ENCODE measurements around the gene ODF2L.

The ODF2L gene

GRCh38 chr1:86395751-86396497, at the start of gene ODF2L:
Gene ODF2L, minus strand, starts transcription at chr1:86396323. Its CDS starts 9,296 bp downstream, at chr1:86387027.
- H3K4me3 Mint-ChIP-seq: peak within 1 kb of the TSS; percentile 99
- no peaks in the 10 kb centered on the region for H3K27me3 Mint-ChIP-seq
- DNase-seq (ENCODE audit: low spot score in 2 of 2) (peak; percentile 73 to 80), ATAC-seq (ENCODE audit: low read depth) (peak; percentile 97)
- H3K4me1 Mint-ChIP-seq: peaks cover 38% of the 10 kb centered on the region
- H3K9me3 Mint-ChIP-seq: no peaks in the 10 kb centered on the region
- peak within 1 kb of the TSS; percentile 97 for H3K27ac Mint-ChIP-seq
- peaks cover 4% of the 10 kb centered on the region for H3K36me3 Mint-ChIP-seq

- no peaks in the 10 kb centered on the region for H3K9me3 Mint-ChIP-seq
- no peaks in the 10 kb centered on the region for H3K4me1 Mint-ChIP-seq
- no peaks in the 10 kb centered on the region for H3K27me3 Mint-ChIP-seq
Measured at GRCh38 chr1:86445919-86446318, 49.8 kb upstream of the ODF2L start.

GRCh38 chr1:86441997-86442396, 45.9 kb upstream of the ODF2L start:
- H3K9me3 Mint-ChIP-seq: no peaks in the 10 kb centered on the region
- H3K4me1 Mint-ChIP-seq: no peaks in the 10 kb centered on the region
- no peak overlapping the region for H3K4me3 Mint-ChIP-seq
- DNase-seq (ENCODE audit: low spot score in 2 of 2): no peak
- ATAC-seq (ENCODE audit: low read depth): no peak
- no peak overlapping the region for H3K27ac Mint-ChIP-seq
- H3K27me3 Mint-ChIP-seq: peaks cover 8% of the 10 kb centered on the region
- no peaks in the 10 kb centered on the region for H3K36me3 Mint-ChIP-seq

More at GRCh38 chr1:86445919-86446318, 49.8 kb upstream of the ODF2L start:
- no peaks in the 10 kb centered on the region for H3K36me3 Mint-ChIP-seq
- no peak overlapping the region for H3K4me3 Mint-ChIP-seq
- no peak for DNase-seq (ENCODE audit: low spot score in 2 of 2)
- ATAC-seq (ENCODE audit: low read depth): no peak
- no peak overlapping the region for H3K27ac Mint-ChIP-seq

- Mint-ChIP-seq H3K27me3 (peaks cover 10% of the 10 kb centered on the region), H3K9me3 (no peaks in the 10 kb centered on the region), H3K36me3 (no peaks in the 10 kb centered on the region), H3K4me3 (no peak overlapping the region), H3K4me1 (no peaks in the 10 kb centered on the region), H3K27ac (no peak overlapping the region)
- DNase-seq (ENCODE audit: low spot score in 2 of 2) (no peak), ATAC-seq (ENCODE audit: low read depth) (peak; percentile 26)
Measured at GRCh38 chr1:86441581-86441980, 45.5 kb upstream of the ODF2L start.

- Mint-ChIP-seq H3K9me3 (no peaks in the 10 kb centered on the region), H3K4me3 (no peak overlapping the region), H3K27ac (no peak overlapping the region), H3K36me3 (no peaks in the 10 kb centered on the region), H3K4me1 (no peaks in the 10 kb centered on the region), H3K27me3 (peaks cover 12% of the 10 kb centered on the region)
- ATAC-seq (ENCODE audit: low read depth): no peak
- no peak for DNase-seq (ENCODE audit: low spot score in 2 of 2)
Measured at GRCh38 chr1:86436041-86436440, 39.9 kb upstream of the ODF2L start.

GRCh38 chr1:86435327-86435726, 39.2 kb upstream of the ODF2L start:
- Mint-ChIP-seq H3K27me3 (peaks cover 12% of the 10 kb centered on the region), H3K4me1 (no peaks in the 10 kb centered on the region), H3K4me3 (no peak overlapping the region), H3K36me3 (no peaks in the 10 kb centered on the region), H3K27ac (no peak overlapping the region), H3K9me3 (no peaks in the 10 kb centered on the region)
- DNase-seq (ENCODE audit: low spot score in 2 of 2) (no peak), ATAC-seq (ENCODE audit: low read depth) (no peak)

GRCh38 chr1:86434059-86434458, 37.9 kb upstream of the ODF2L start:
- no peaks in the 10 kb centered on the region for H3K4me1 Mint-ChIP-seq
- H3K4me3 Mint-ChIP-seq: no peak overlapping the region
- no peak overlapping the region for H3K27ac Mint-ChIP-seq
- DNase-seq (ENCODE audit: low spot score in 2 of 2): no peak
- H3K27me3 Mint-ChIP-seq: peaks cover 12% of the 10 kb centered on the region
- H3K9me3 Mint-ChIP-seq: no peaks in the 10 kb centered on the region
- H3K36me3 Mint-ChIP-seq: no peaks in the 10 kb centered on the region
- ATAC-seq (ENCODE audit: low read depth): no peak

- H3K27me3 Mint-ChIP-seq: peaks cover 5% of the 10 kb centered on the region
- DNase-seq (ENCODE audit: low spot score in 2 of 2) (no peak), ATAC-seq (ENCODE audit: low read depth) (no peak)
- H3K27ac Mint-ChIP-seq: no peak overlapping the region
- H3K4me3 Mint-ChIP-seq: no peak overlapping the region
- no peaks in the 10 kb centered on the region for H3K36me3 Mint-ChIP-seq
- no peaks in the 10 kb centered on the region for H3K9me3 Mint-ChIP-seq
- no peaks in the 10 kb centered on the region for H3K4me1 Mint-ChIP-seq
Measured at GRCh38 chr1:86430376-86430775, 34.3 kb upstream of the ODF2L start.

GRCh38 chr1:86429835-86430234, 33.7 kb upstream of the ODF2L start:
- no peaks in the 10 kb centered on the region for H3K36me3 Mint-ChIP-seq
- no peak overlapping the region for H3K27ac Mint-ChIP-seq
- no peak overlapping the region for H3K4me3 Mint-ChIP-seq
- peaks cover 7% of the 10 kb centered on the region for H3K27me3 Mint-ChIP-seq
- DNase-seq (ENCODE audit: low spot score in 2 of 2) (no peak), ATAC-seq (ENCODE audit: low read depth) (no peak)
- no peaks in the 10 kb centered on the region for H3K9me3 Mint-ChIP-seq
- no peaks in the 10 kb centered on the region for H3K4me1 Mint-ChIP-seq

- no peak overlapping the region for H3K27ac Mint-ChIP-seq
- ATAC-seq (ENCODE audit: low read depth): no peak
- no peaks in the 10 kb centered on the region for H3K36me3 Mint-ChIP-seq
- no peaks in the 10 kb centered on the region for H3K4me1 Mint-ChIP-seq
- peaks cover 5% of the 10 kb centered on the region for H3K27me3 Mint-ChIP-seq
- no peak for DNase-seq (ENCODE audit: low spot score in 2 of 2)
- no peak overlapping the region for H3K4me3 Mint-ChIP-seq
- H3K9me3 Mint-ChIP-seq: no peaks in the 10 kb centered on the region
Measured at GRCh38 chr1:86429122-86429725, 33.1 kb upstream of the ODF2L start.

GRCh38 chr1:86423873-86424272, 27.8 kb upstream of the ODF2L start, which contains the start of gene CLCA2:
Gene CLCA2, plus strand, starts transcription at chr1:86424171. Its CDS starts 77 bp downstream, at chr1:86424248.
- no peak within 1 kb of the TSS for H3K4me3 Mint-ChIP-seq
- no peaks in the 10 kb centered on the region for H3K36me3 Mint-ChIP-seq
- H3K9me3 Mint-ChIP-seq: no peaks in the 10 kb centered on the region
- peaks cover 4% of the 10 kb centered on the region for H3K27me3 Mint-ChIP-seq
- ATAC-seq (ENCODE audit: low read depth): no peak
- H3K27ac Mint-ChIP-seq: no peak within 1 kb of the TSS
- H3K4me1 Mint-ChIP-seq: peaks cover 4% of the 10 kb centered on the region
- no peak for DNase-seq (ENCODE audit: low spot score in 2 of 2)

GRCh38 chr1:86423473-86423872, 27.4 kb upstream of the ODF2L start:
- Mint-ChIP-seq H3K36me3 (no peaks in the 10 kb centered on the region), H3K27ac (no peak overlapping the region), H3K4me3 (no peak overlapping the region), H3K27me3 (peaks cover 4% of the 10 kb centered on the region), H3K9me3 (no peaks in the 10 kb centered on the region), H3K4me1 (peaks cover 4% of the 10 kb centered on the region)
- DNase-seq (ENCODE audit: low spot score in 2 of 2): no peak
- ATAC-seq (ENCODE audit: low read depth): no peak

GRCh38 chr1:86421601-86422280, 25.6 kb upstream of the ODF2L start:
- Mint-ChIP-seq H3K4me3 (no peak overlapping the region), H3K9me3 (no peaks in the 10 kb centered on the region), H3K27ac (no peak overlapping the region), H3K4me1 (peaks cover 4% of the 10 kb centered on the region), H3K36me3 (no peaks in the 10 kb centered on the region), H3K27me3 (peaks cover 4% of the 10 kb centered on the region)
- DNase-seq (ENCODE audit: low spot score in 2 of 2) (no peak), ATAC-seq (ENCODE audit: low read depth) (no peak)

- H3K27ac Mint-ChIP-seq: peak overlapping the region; percentile 87
- H3K4me3 Mint-ChIP-seq: peak overlapping the region; percentile 87
- peaks cover 4% of the 10 kb centered on the region for H3K4me1 Mint-ChIP-seq
- DNase-seq (ENCODE audit: low spot score in 2 of 2) (peak; percentile 17 to 54), ATAC-seq (ENCODE audit: low read depth) (peak; percentile 98)
- H3K36me3 Mint-ChIP-seq: no peaks in the 10 kb centered on the region
- H3K9me3 Mint-ChIP-seq: no peaks in the 10 kb centered on the region
- H3K27me3 Mint-ChIP-seq: no peaks in the 10 kb centered on the region
Measured at GRCh38 chr1:86419277-86419903, 23.3 kb upstream of the ODF2L start.
